Muscle layer of colon (tissue), 2 donors: ENCODE data around the gene SPATS2L.

ENCODE experiments used
- H3K27ac ChIP-seq: one replicate; pipeline ENCODE4 v1.7.0; 2013; ENCODE audit warnings: low read depth, mild to moderate bottlenecking, low read length, moderate library complexity
- H3K27me3 ChIP-seq, 2 donors: one replicate each; pipeline ENCODE4 v1.7.0; 2013; ENCODE audit warnings: low read length in 2 of 2, mild to moderate bottlenecking in 2 of 2; ENCODE audit not compliant: insufficient read depth in 2 of 2, control insufficient read depth in 1 of 2
- H3K36me3 ChIP-seq: one replicate; pipeline ENCODE4 v1.7.0; 2013; ENCODE audit warnings: mild to moderate bottlenecking, low read length; ENCODE audit not compliant: insufficient read depth
- H3K4me1 ChIP-seq: one replicate; pipeline ENCODE4 v1.7.0; 2013; ENCODE audit warnings: mild to moderate bottlenecking, low read length; ENCODE audit not compliant: insufficient read depth
- H3K4me3 ChIP-seq, 2 donors: one replicate each; pipeline ENCODE4 v1.7.0; 2013; ENCODE audit warnings: low read length in 2 of 2, low read depth in 1 of 2, mild to moderate bottlenecking in 1 of 2, moderate library complexity in 1 of 2
- H3K9ac ChIP-seq: one replicate; pipeline ENCODE4 v1.7.0; 2013; ENCODE audit warnings: low read length
- H3K9me3 ChIP-seq: one replicate; pipeline ENCODE4 v1.7.0; 2013; ENCODE audit warnings: mild to moderate bottlenecking, low read length
- donor health status: abdominal sarcoma.
- donor health status: Adenocarcinoma of cecum.

Gene SPATS2L

GRCh38 chr2:200324362-200324761 lies 17.9 kb downstream of the SPATS2L start:
- no peak overlapping the region for H3K27ac ChIP-seq
- no peak overlapping the region for H3K4me3 ChIP-seq

GRCh38 chr2:200329384-200329783 lies 22.9 kb downstream of the SPATS2L start:
- Histone ChIP-seq H3K27me3 (no peaks in the 10 kb centered on the region), H3K9me3 (no peaks in the 10 kb centered on the region), H3K27ac (no peak overlapping the region), H3K9ac (no peak overlapping the region), H3K4me3 (no peak overlapping the region), H3K36me3 (peaks cover 6% of the 10 kb centered on the region), H3K4me1 (peaks cover 11% of the 10 kb centered on the region)

More at GRCh38 chr2:200324362-200324761, 17.9 kb downstream of the SPATS2L start:
- no peaks in the 10 kb centered on the region for H3K36me3 ChIP-seq
- no peaks in the 10 kb centered on the region for H3K9me3 ChIP-seq
- H3K4me1 ChIP-seq, result peaks cover 9% of the 10 kb centered on the region
- no peak overlapping the region for H3K9ac ChIP-seq
- H3K27me3 ChIP-seq, result no peaks in the 10 kb centered on the region

GRCh38 chr2:200329798-200330197 lies 23.3 kb downstream of the SPATS2L start:
- Histone ChIP-seq H3K4me1 (peaks cover 11% of the 10 kb centered on the region), H3K9me3 (no peaks in the 10 kb centered on the region), H3K27ac (no peak overlapping the region), H3K9ac (no peak overlapping the region), H3K36me3 (peaks cover 6% of the 10 kb centered on the region), H3K27me3 (no peaks in the 10 kb centered on the region), H3K4me3 (no peak overlapping the region)

- H3K4me3 ChIP-seq, result no peak overlapping the region
- H3K9me3 ChIP-seq, result no peaks in the 10 kb centered on the region
- H3K36me3 ChIP-seq, result peaks cover 6% of the 10 kb centered on the region
- no peak overlapping the region for H3K27ac ChIP-seq
- peaks cover 11% of the 10 kb centered on the region for H3K4me1 ChIP-seq
- H3K27me3 ChIP-seq, result no peaks in the 10 kb centered on the region
- no peak overlapping the region for H3K9ac ChIP-seq
Measured at GRCh38 chr2:200330351-200331060, 24.0 kb downstream of the SPATS2L start.

- Histone ChIP-seq H3K27me3 (no peaks in the 10 kb centered on the region), H3K27ac (no peak overlapping the region), H3K4me3 (no peak overlapping the region), H3K4me1 (peaks cover 11% of the 10 kb centered on the region), H3K36me3 (peaks cover 6% of the 10 kb centered on the region), H3K9ac (no peak overlapping the region), H3K9me3 (no peaks in the 10 kb centered on the region)
Measured at GRCh38 chr2:200331061-200331400, 24.5 kb downstream of the SPATS2L start.

GRCh38 chr2:200335657-200336056 lies 29.2 kb downstream of the SPATS2L start:
- Histone ChIP-seq H3K27me3 (no peaks in the 10 kb centered on the region), H3K27ac (no peak overlapping the region), H3K9ac (no peak overlapping the region), H3K4me3 (no peak overlapping the region), H3K36me3 (peaks cover 4% of the 10 kb centered on the region), H3K4me1 (peaks cover 31% of the 10 kb centered on the region), H3K9me3 (no peaks in the 10 kb centered on the region)

GRCh38 chr2:200336980-200337615 lies 30.6 kb downstream of the SPATS2L start:
- Histone ChIP-seq H3K4me1 (peaks cover 31% of the 10 kb centered on the region), H3K27ac (no peak overlapping the region), H3K9ac (no peak overlapping the region)

GRCh38 chr2:200337621-200338020 lies 31.1 kb downstream of the SPATS2L start:
- H3K27me3 ChIP-seq, result no peaks in the 10 kb centered on the region
- H3K4me1 ChIP-seq, result peaks cover 31% of the 10 kb centered on the region
- no peaks in the 10 kb centered on the region for H3K36me3 ChIP-seq
- no peak overlapping the region for H3K4me3 ChIP-seq
- H3K9me3 ChIP-seq, result no peaks in the 10 kb centered on the region
- H3K27ac ChIP-seq, result no peak overlapping the region
- no peak overlapping the region for H3K9ac ChIP-seq

More at GRCh38 chr2:200336980-200337615, 30.6 kb downstream of the SPATS2L start:
- H3K36me3 ChIP-seq, result no peaks in the 10 kb centered on the region
- no peaks in the 10 kb centered on the region for H3K9me3 ChIP-seq
- no peaks in the 10 kb centered on the region for H3K27me3 ChIP-seq
- H3K4me3 ChIP-seq, result no peak overlapping the region

- H3K27ac ChIP-seq, result no peak overlapping the region
- H3K9me3 ChIP-seq, result no peaks in the 10 kb centered on the region
- H3K27me3 ChIP-seq, result no peaks in the 10 kb centered on the region
- no peak overlapping the region for H3K4me3 ChIP-seq
- no peak overlapping the region for H3K9ac ChIP-seq
- peaks cover 31% of the 10 kb centered on the region for H3K4me1 ChIP-seq
- no peaks in the 10 kb centered on the region for H3K36me3 ChIP-seq
Measured at GRCh38 chr2:200338692-200339091, 32.2 kb downstream of the SPATS2L start.

- no peaks in the 10 kb centered on the region for H3K9me3 ChIP-seq
- no peaks in the 10 kb centered on the region for H3K27me3 ChIP-seq
- peaks cover 35% of the 10 kb centered on the region for H3K4me1 ChIP-seq
- H3K4me3 ChIP-seq, result no peak overlapping the region
- H3K27ac ChIP-seq, result no peak overlapping the region
- H3K9ac ChIP-seq, result no peak overlapping the region
- no peaks in the 10 kb centered on the region for H3K36me3 ChIP-seq
Measured at GRCh38 chr2:200340508-200341224, 34.2 kb downstream of the SPATS2L start.

GRCh38 chr2:200341376-200341775 lies 34.9 kb downstream of the SPATS2L start:
- Histone ChIP-seq H3K9ac (no peak overlapping the region), H3K9me3 (no peaks in the 10 kb centered on the region), H3K4me3 (no peak overlapping the region), H3K27ac (no peak overlapping the region), H3K36me3 (no peaks in the 10 kb centered on the region), H3K4me1 (peaks cover 42% of the 10 kb centered on the region), H3K27me3 (no peaks in the 10 kb centered on the region)
